ENCODE measurements around the gene ZNF503.

- TF ChIP-seq, protein P1, sequence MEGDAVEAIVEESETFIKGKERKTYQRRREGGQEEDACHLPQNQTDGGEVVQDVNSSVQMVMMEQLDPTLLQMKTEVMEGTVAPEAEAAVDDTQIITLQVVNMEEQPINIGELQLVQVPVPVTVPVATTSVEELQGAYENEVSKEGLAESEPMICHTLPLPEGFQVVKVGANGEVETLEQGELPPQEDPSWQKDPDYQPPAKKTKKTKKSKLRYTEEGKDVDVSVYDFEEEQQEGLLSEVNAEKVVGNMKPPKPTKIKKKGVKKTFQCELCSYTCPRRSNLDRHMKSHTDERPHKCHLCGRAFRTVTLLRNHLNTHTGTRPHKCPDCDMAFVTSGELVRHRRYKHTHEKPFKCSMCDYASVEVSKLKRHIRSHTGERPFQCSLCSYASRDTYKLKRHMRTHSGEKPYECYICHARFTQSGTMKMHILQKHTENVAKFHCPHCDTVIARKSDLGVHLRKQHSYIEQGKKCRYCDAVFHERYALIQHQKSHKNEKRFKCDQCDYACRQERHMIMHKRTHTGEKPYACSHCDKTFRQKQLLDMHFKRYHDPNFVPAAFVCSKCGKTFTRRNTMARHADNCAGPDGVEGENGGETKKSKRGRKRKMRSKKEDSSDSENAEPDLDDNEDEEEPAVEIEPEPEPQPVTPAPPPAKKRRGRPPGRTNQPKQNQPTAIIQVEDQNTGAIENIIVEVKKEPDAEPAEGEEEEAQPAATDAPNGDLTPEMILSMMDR (conservative IDR thresholded peaks at IDR 0.05) = no peak
- TF ChIP-seq EZH2 (IDR thresholded peaks at IDR 0.05; ENCODE audit: low read depth) = no peak
These were observed 45.1 kb downstream of the ZNF503 start for GRCh38 chr10:75356484-75356883.
